Hepatocyte (in vitro differentiated cells): Measurements from ENCODE around the gene MED7.

Source experiments
- CTCF ChIP-seq: fragments of 200-600 bp; sonication (generic); IDR thresholded peaks from 2 replicates; pipeline ENCODE4 v1.5.1; 2016; ENCODE audit warnings: antibody characterized with exemption, mild to moderate bottlenecking; ENCODE audit not compliant: poor library complexity
- EZH2 ChIP-seq: fragments of 200-600 bp; sonication (generic); IDR thresholded peaks from 2 replicates; pipeline ENCODE4 v1.6.1; 2016; ENCODE audit warnings: antibody characterized with exemption, mild to moderate bottlenecking, borderline replicate concordance
- EZH2phosphoT487 ChIP-seq: fragments of 200-600 bp; sonication (generic); IDR thresholded peaks from one replicate; pipeline ENCODE4 v1.6.1; 2018; ENCODE audit warnings: antibody characterized with exemption, mild to moderate bottlenecking, low read depth, moderate library complexity; ENCODE audit not compliant: unreplicated experiment, severe bottlenecking

GRCh38 chr5:157161996-157162395 is 19.3 kb upstream of the MED7 start:
- TF ChIP-seq EZH2phosphoT487, result no peak
- TF ChIP-seq CTCF, result no peak
- TF ChIP-seq EZH2, result no peak
